Measurements from ENCODE around the gene NAALADL2. TPM values are rescaled to one million over a fixed set of nuclear protein-coding genes. Genes with fewer than 3 reads are reported as not detected.

The NAALADL2 gene
- total and polyA plus RNA-seq, 2 of the 8 experiments (the other 6 are each of a cell fraction or from before 2014, with no cell fraction given), result 0.12 to 0.22 TPM

DNA sequence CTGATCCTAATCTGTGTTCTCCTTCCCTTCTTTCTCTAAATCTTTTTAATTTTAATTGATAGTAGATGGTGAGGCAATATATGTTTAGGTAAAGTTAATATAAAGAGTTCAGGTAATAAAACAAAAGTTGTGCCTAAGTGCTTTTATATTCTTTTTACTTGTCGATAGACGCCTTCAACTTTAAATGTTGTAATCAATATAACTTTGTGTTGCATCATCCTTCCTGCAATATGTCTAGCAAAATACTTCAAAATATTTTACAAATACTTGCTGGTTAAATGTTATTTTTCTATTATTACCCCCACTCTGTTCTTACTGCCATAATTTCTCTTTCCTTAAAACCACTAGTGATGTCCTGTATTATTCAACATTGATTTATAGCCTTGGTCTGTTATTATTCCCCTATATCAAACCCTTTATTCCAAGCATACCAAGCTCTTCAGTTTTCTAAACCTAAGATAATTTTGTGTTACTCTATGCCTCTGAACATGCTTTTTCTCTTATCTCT, 92.4 kb downstream of the NAALADL2 start:
- Histone ChIP-seq H3K79me2 (ENCODE audit: control insufficient read depth in 1 of 2, insufficient read depth in 2 of 2, low read length in 2 of 2) (no peaks in the 10 kb centered on the region), H3K27me3 (replicated peaks in 1 of 4; ENCODE audit: control insufficient read depth in 3 of 4, extremely low read depth in 1 of 4, insufficient read depth in 3 of 4, low read length in 3 of 4) (no peaks in the 10 kb centered on the region), H3K9ac (replicated peaks in 1 of 4; ENCODE audit: extremely low read depth in 1 of 4, low read depth in 3 of 4, low read length in 3 of 4) (no peak overlapping the region), H3K14ac (ENCODE audit: insufficient read length) (no peak overlapping the region), H2BK15ac (ENCODE audit: low read length) (no peak overlapping the region), H4K20me1 (replicated peaks in 1 of 2; ENCODE audit: control insufficient read depth in 1 of 2, insufficient read depth in 2 of 2, low read length in 2 of 2) (no peaks in the 10 kb centered on the region), H3K23me2 (ENCODE audit: low read depth, low read length) (no peaks in the 10 kb centered on the region; the same call in 1 of the 2 replicates), H3K27ac (ENCODE audit: low read depth, low read length) (no peak overlapping the region), H3K18ac (ENCODE audit: extremely low read depth, low read length) (no peak overlapping the region), H3K9me3 (ENCODE audit: insufficient read depth in 2 of 2, low read depth in 1 of 2, low read length in 1 of 2) (no peaks in the 10 kb centered on the region), H3K4me3 (ENCODE audit: extremely low read depth in 1 of 4, insufficient read depth in 2 of 4, low read depth in 3 of 4, low read length in 4 of 4) (no peak overlapping the region), H3K79me1 (ENCODE audit: low read depth, low read length) (no peaks in the 10 kb centered on the region), H2BK5ac (ENCODE audit: low read depth, low read length) (no peak overlapping the region), H4K8ac (ENCODE audit: extremely low read depth, insufficient read depth, low read length) (no peak overlapping the region), H3K4me1 (replicated peaks in 1 of 4; ENCODE audit: control insufficient read depth in 3 of 4, insufficient read depth in 4 of 4, low read length in 3 of 4) (0 out of 7 replicates have a peak, but pooled peaks cover 0 to 2% (median 0%) of the 10 kb centered on the region in 4 experiments), H2BK20ac (ENCODE audit: low read length) (no peak overlapping the region), H2BK12ac (ENCODE audit: low read depth, low read length) (no peak overlapping the region), H4K91ac (replicated peaks; ENCODE audit: insufficient read length, low read length) (no peak overlapping the region), H3K56ac (replicated peaks; ENCODE audit: insufficient read length, low read depth, low read length) (no peak overlapping the region), H2AK5ac (ENCODE audit: low read depth, low read length) (no peak overlapping the region), H3K4me2 (ENCODE audit: insufficient read depth in 1 of 2, low read depth in 2 of 2, low read length in 2 of 2) (no peak overlapping the region), H2BK120ac (replicated peaks; ENCODE audit: low read depth, low read length) (no peak overlapping the region), H4K5ac (ENCODE audit: insufficient read length, low read depth, low read length) (no peak overlapping the region), H3K23ac (ENCODE audit: insufficient read length) (no peak overlapping the region), H2AFZ (ENCODE audit: low read length) (no peak overlapping the region), H3K36me3 (ENCODE audit: control insufficient read depth in 2 of 4, insufficient read depth in 4 of 4, low read length in 3 of 4) (no peaks in the 10 kb centered on the region; a peak in 1 of 8 replicates), H3K4ac (replicated peaks; ENCODE audit: insufficient read length, low read depth, low read length) (no peak overlapping the region)
- TF ChIP-seq SP1 (IDR thresholded peaks at IDR 0.05; ENCODE audit: low read depth, low read length) (no peak), CEBPB (IDR thresholded peaks at IDR 0.05; ENCODE audit: low read depth, low read length) (peak; percentile 7; the same call in 1 of the 2 replicates), RAD21 (IDR thresholded peaks at IDR 0.05 in 1 of 2, conservative IDR thresholded peaks at IDR 0.05 in 1 of 2; ENCODE audit: low read depth in 2 of 2, low read length in 2 of 2) (no peak)
- FAIRE-seq (no peak), DNase-seq (ENCODE audit: low read depth in 1 of 2, low spot score in 2 of 2) (no peak)
- 94% methylated on average over 2 of the region's 2 CpGs; no CpG with 5 or more reads in 1 of the 2 experiments for WGBS, 2 experiments (ENCODE audit: extremely low coverage in 1 of 2, insufficient coverage in 1 of 2, insufficient read length in 1 of 2, insufficient replicate concordance in 2 of 2, low coverage in 1 of 2, low lambda C conversion rate in 2 of 2, missing lambda C conversion rate in 1 of 2)
- ChIA-PET CTCF (ENCODE audit: partially characterized antibody) (no interaction called here), POLR2A (ENCODE audit: partially characterized antibody) (no interaction called here)
